ENCODE results near the gene VPS35.

- no peak for TF ChIP-seq ZNF629 (CRISPR knock-in tag; conservative IDR thresholded peaks at IDR 0.05)
- TF ChIP-seq POLR2AphosphoS5 (IDR thresholded peaks at IDR 0.05; ENCODE audit: low read depth, low read length): no peak
- no peak for TF ChIP-seq KDM2A (CRISPR knock-in tag; IDR thresholded peaks at IDR 0.05; ENCODE audit: borderline replicate concordance, low read depth)
- no peak for TF ChIP-seq EZH2 (conservative IDR thresholded peaks at IDR 0.05; ENCODE audit: low read depth, low read length)
- TF ChIP-seq NFE2L2 (IDR thresholded peaks at IDR 0.05; ENCODE audit: low read length): no peak
- TF ChIP-seq, protein P1, sequence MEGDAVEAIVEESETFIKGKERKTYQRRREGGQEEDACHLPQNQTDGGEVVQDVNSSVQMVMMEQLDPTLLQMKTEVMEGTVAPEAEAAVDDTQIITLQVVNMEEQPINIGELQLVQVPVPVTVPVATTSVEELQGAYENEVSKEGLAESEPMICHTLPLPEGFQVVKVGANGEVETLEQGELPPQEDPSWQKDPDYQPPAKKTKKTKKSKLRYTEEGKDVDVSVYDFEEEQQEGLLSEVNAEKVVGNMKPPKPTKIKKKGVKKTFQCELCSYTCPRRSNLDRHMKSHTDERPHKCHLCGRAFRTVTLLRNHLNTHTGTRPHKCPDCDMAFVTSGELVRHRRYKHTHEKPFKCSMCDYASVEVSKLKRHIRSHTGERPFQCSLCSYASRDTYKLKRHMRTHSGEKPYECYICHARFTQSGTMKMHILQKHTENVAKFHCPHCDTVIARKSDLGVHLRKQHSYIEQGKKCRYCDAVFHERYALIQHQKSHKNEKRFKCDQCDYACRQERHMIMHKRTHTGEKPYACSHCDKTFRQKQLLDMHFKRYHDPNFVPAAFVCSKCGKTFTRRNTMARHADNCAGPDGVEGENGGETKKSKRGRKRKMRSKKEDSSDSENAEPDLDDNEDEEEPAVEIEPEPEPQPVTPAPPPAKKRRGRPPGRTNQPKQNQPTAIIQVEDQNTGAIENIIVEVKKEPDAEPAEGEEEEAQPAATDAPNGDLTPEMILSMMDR (CRISPR knock-in tag; IDR thresholded peaks at IDR 0.05): no peak
- no peak for TF ChIP-seq ZNF138 (CRISPR knock-in tag; IDR thresholded peaks at IDR 0.05; ENCODE audit: low read depth)
- no peak for TF ChIP-seq GABPB1 (CRISPR knock-in tag; IDR thresholded peaks at IDR 0.05)
- no peak for TF ChIP-seq ZNF121 (CRISPR knock-in tag; IDR thresholded peaks at IDR 0.05)
- no peak for TF ChIP-seq FOSL1 (CRISPR knock-in tag; IDR thresholded peaks at IDR 0.05; ENCODE audit: borderline replicate concordance)
- no peak for TF ChIP-seq FOXJ3 (CRISPR knock-in tag; IDR thresholded peaks at IDR 0.05; ENCODE audit: borderline replicate concordance)
- TF ChIP-seq, protein P2, sequence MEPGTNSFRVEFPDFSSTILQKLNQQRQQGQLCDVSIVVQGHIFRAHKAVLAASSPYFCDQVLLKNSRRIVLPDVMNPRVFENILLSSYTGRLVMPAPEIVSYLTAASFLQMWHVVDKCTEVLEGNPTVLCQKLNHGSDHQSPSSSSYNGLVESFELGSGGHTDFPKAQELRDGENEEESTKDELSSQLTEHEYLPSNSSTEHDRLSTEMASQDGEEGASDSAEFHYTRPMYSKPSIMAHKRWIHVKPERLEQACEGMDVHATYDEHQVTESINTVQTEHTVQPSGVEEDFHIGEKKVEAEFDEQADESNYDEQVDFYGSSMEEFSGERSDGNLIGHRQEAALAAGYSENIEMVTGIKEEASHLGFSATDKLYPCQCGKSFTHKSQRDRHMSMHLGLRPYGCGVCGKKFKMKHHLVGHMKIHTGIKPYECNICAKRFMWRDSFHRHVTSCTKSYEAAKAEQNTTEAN (CRISPR knock-in tag; conservative IDR thresholded peaks at IDR 0.05): no peak
- TF ChIP-seq ZNF326 (CRISPR knock-in tag; IDR thresholded peaks at IDR 0.05; ENCODE audit: borderline replicate concordance): no peak
Observed at GRCh38 chr16:46721885-46722284, 32.9 kb upstream of the VPS35 start.
